ENCODE data around the gene TGFA.

The TGFA gene

DNA sequence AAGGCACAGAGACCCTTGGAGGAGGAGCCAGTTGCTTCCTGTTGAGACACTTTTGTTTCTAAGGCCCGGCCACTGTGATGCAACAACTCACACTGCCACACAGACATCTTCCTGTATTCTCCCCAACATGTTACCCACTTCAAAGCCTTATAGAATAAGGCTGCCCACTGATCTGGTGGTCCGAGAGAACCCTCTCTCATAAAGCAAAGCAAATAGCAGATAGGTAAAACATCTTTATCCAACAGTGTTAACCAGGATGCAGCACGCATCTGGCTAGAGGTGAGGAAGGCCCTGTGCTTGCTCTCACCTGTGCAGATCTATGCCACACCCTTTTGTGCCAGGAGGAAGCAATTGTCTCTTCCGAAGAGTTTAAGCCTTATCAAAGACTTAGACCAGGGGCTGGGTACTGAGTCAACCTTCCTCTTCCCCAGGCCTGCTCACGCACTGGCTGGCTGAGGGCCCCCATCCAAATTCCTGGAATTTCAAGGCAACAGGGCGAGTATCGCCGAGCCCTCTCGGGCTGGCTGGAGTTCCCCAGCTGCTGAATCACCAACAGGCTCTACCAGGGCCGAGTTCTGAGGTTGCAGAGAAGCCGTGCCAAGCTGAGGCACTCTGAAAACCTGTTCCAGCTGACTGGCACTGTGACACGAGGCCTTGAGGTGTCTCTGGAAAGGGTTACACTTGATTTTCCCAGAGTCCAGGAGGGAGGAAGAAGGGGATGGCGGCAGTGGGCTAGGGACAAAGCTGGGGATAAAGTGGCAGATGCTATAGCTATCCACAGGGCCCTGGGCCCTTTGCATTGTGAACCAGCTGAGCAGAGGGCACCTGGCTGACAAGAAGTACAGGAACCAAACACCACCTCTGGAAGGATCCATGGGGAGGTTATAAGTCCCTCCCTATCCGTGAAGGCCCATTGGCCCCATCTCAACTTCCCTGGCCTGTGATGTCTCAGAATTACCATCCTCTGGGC lies 29.3 kb downstream of the TGFA start:
- H3K36me3 ChIP-seq (ENCODE audit: insufficient read depth, low read length) = no peaks in the 10 kb centered on the region
- peaks cover 18% of the 10 kb centered on the region for H3K4me1 ChIP-seq (ENCODE audit: insufficient read depth, low read length)
- H3K9me3 ChIP-seq (ENCODE audit: control insufficient read depth, insufficient read depth, low read length) = no peaks in the 10 kb centered on the region
- H3K9ac ChIP-seq (ENCODE audit: low read depth, low read length) = no peak overlapping the region

DNA sequence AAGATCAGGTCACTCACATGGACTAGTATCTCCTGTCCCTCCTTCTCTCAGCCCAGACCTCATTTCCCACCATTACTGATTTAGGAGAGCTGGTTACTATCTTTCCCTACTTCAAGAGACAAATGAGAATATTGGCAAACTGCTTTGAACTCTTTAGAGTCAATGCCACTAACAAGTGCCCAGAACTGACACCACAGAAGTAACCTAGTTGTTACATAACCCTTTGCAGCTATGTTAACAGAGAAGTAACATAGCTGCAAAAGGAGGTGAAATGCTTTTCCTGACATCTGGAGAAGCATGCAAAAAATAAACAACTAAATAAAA lies 30.0 kb downstream of the TGFA start:
- no peaks in the 10 kb centered on the region for H3K36me3 ChIP-seq (ENCODE audit: insufficient read depth, low read length)
- H3K9ac ChIP-seq (ENCODE audit: low read depth, low read length) = no peak overlapping the region
- H3K4me1 ChIP-seq (ENCODE audit: insufficient read depth, low read length) = peaks cover 18% of the 10 kb centered on the region
- no peaks in the 10 kb centered on the region for H3K9me3 ChIP-seq (ENCODE audit: control insufficient read depth, insufficient read depth, low read length)

DNA sequence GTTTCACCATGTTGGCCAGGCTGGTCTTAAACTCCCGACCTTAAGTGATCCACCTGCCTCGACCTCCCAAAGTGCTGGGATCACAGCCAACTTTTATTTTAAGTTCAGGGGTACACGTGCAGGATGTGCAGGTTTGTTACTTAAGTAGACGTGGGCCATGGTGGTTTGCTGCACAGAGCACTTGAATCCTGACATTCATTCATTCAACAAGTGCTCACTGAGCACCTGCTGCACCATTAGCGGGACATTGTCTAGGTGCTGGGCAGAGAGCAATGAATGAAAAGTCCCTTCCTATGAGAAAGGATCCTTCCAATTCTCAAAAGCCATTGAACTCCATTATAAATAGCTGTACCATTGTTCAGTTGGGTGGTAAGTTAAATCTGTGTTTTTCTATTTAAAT lies 31.0 kb downstream of the TGFA start:
- Histone ChIP-seq H3K4me1 (ENCODE audit: insufficient read depth, low read length) (peaks cover 18% of the 10 kb centered on the region), H3K36me3 (ENCODE audit: insufficient read depth, low read length) (no peaks in the 10 kb centered on the region), H3K9ac (ENCODE audit: low read depth, low read length) (no peak overlapping the region), H3K9me3 (ENCODE audit: control insufficient read depth, insufficient read depth, low read length) (no peaks in the 10 kb centered on the region)

DNA sequence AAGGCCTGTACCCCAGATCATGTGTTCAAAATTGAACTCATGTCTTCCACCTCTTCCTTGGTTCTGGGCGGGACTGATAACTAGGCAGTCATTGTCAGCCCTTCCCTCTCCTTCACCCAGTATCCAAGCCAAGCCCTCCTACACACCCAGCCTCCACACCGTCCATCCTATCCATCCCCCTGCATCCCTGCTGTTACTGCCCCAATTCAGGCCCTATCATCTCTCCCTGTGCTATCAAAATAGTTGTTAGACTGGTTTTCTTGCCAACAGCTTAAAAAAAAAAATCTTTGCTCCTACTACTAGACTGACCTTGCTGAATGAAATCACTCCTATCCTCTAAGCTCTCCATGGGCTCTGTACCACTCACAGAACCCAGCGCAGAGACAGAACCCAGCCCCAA lies 32.8 kb downstream of the TGFA start:
- no peak overlapping the region for H3K9ac ChIP-seq (ENCODE audit: low read depth, low read length)
- no peaks in the 10 kb centered on the region for H3K36me3 ChIP-seq (ENCODE audit: insufficient read depth, low read length)
- H3K4me1 ChIP-seq (ENCODE audit: insufficient read depth, low read length) = peaks cover 18% of the 10 kb centered on the region
- H3K9me3 ChIP-seq (ENCODE audit: control insufficient read depth, insufficient read depth, low read length) = no peaks in the 10 kb centered on the region

DNA sequence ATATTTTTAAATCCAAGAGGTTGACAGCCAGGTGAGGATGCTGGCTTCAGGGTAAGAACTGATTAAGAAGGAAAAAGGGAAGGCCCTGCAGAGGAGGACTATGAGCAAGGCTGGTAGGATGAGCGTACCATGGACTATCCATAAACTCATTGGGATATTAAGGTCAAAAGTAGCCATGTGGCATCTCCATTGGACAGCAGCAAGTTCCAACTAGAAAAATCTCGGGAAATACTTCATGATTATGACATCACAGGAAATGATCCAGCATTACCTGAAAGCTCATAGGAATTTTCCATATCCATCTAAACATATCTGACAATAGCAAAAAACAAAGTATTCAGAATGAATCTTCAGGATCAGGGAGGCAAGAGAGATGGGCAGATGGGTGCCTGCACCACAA lies 34.2 kb downstream of the TGFA start:
- H3K36me3 ChIP-seq (ENCODE audit: insufficient read depth, low read length) = no peaks in the 10 kb centered on the region
- no peaks in the 10 kb centered on the region for H3K9me3 ChIP-seq (ENCODE audit: control insufficient read depth, insufficient read depth, low read length)
- H3K4me1 ChIP-seq (ENCODE audit: insufficient read depth, low read length) = peaks cover 13% of the 10 kb centered on the region
- no peak overlapping the region for H3K9ac ChIP-seq (ENCODE audit: low read depth, low read length)

DNA sequence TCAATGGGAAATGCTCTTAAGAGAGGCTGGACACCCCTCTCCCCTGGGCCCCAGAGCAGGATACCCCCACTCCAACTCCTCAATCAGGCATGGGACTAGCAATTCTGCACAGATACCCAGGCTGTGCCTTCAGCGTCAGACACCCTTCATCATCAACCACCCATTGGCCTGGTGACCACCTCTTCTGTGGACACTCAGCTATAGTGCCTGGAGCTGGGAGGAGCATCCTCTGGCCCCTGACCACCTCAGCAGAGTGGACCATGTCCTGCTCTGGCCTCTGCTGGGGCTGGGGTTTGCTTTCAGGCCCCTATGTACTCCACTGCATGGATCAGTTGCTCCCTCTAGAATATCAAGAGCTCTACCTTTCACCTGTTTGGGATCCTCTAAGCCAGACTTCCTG lies 35.1 kb downstream of the TGFA start:
- Histone ChIP-seq H3K4me1 (ENCODE audit: insufficient read depth, low read length) (peaks cover 5% of the 10 kb centered on the region), H3K9ac (ENCODE audit: low read depth, low read length) (no peak overlapping the region), H3K36me3 (ENCODE audit: insufficient read depth, low read length) (no peaks in the 10 kb centered on the region), H3K9me3 (ENCODE audit: control insufficient read depth, insufficient read depth, low read length) (no peaks in the 10 kb centered on the region)

DNA sequence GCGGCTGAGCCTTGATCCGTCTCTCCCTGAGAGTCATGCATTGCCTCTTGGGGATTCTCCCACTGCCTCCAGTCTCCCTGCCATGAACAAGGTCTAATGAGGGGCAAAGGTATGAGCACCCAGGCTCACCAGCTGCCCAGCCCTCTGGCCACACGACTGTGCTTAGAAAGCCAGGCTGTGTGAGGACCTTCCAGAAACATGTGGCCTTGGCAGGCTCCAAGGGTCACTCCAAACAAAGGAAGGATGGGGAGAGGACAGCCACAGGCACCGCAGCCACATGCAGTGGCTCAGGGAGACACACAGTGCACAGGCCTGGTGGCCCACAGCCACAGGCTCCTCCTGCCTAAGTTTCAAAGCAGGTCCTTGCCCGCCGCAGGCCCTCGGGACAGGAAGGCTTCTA lies 35.8 kb downstream of the TGFA start:
- no peaks in the 10 kb centered on the region for H3K9me3 ChIP-seq (ENCODE audit: control insufficient read depth, insufficient read depth, low read length)
- no peak overlapping the region for H3K9ac ChIP-seq (ENCODE audit: low read depth, low read length)
- no peaks in the 10 kb centered on the region for H3K4me1 ChIP-seq (ENCODE audit: insufficient read depth, low read length)
- no peaks in the 10 kb centered on the region for H3K36me3 ChIP-seq (ENCODE audit: insufficient read depth, low read length)

DNA sequence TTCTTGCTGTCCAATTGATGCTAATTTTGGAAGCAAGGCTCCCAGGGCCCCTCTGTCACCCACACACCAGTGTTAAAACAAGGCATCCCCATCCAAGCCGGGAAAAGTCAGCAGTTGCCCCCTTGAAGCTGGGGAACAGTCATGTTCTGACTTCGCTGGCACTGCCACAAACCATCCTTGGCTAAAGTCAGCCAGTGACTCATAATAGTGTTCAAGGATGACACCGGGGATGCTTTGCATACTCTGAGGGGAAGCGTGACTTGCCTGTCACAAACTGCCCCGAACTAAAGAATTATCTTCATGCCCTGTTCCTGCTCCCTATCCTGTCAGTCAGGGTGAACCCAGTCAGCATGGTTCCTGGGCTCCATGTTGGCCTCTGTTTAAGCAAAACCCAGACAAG lies 37.0 kb downstream of the TGFA start:
- H3K4me1 ChIP-seq (ENCODE audit: insufficient read depth, low read length) = no peaks in the 10 kb centered on the region
- no peaks in the 10 kb centered on the region for H3K9me3 ChIP-seq (ENCODE audit: control insufficient read depth, insufficient read depth, low read length)
- H3K9ac ChIP-seq (ENCODE audit: low read depth, low read length) = no peak overlapping the region
- H3K36me3 ChIP-seq (ENCODE audit: insufficient read depth, low read length) = no peaks in the 10 kb centered on the region

DNA sequence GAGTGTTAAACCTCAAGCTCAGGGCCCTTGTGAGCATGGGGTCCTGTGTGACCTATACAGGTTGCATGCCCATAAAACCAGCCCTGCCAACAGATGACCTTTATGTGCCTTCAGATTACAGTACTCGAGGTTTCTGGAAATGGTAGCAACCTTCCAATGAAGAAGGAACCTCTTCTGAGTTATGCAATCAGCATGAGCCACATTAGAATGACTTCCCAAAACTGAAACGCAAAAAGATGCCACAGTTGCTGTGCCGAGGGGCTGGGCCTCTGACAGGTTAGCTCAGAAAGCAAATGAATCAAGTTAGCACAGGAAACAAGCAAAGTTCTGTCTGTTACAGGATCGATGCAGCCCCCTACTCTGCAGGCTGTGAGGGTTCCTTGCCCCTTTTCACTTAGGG lies 37.7 kb downstream of the TGFA start:
- no peaks in the 10 kb centered on the region for H3K4me1 ChIP-seq (ENCODE audit: insufficient read depth, low read length)
- H3K36me3 ChIP-seq (ENCODE audit: insufficient read depth, low read length) = no peaks in the 10 kb centered on the region
- no peak overlapping the region for H3K9ac ChIP-seq (ENCODE audit: low read depth, low read length)
- H3K9me3 ChIP-seq (ENCODE audit: control insufficient read depth, insufficient read depth, low read length) = no peaks in the 10 kb centered on the region

DNA sequence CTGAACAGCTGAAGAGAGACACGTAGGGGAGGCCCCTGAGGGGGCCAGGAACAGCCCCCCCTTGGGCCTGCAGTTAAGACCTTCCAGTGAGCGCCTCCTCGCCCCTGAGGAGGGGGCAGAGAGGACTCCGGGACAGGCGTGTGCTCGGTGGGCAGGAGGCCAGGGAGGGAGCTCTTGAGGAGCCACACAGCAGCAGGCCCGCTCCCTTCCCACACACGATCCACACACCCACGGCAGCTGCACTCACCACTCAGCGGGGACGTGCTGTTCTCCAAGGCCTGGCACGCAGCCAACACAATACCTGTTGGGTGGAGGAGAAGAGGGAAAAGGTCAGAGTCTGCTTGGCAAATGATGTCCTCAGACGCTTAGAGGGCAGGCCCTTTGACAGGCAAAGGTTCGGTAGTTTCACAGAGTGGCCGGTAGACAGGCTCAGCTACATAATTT lies 39.0 kb downstream of the TGFA start:
- Histone ChIP-seq H3K9me3 (ENCODE audit: control insufficient read depth, insufficient read depth, low read length) (no peaks in the 10 kb centered on the region), H3K4me1 (ENCODE audit: insufficient read depth, low read length) (no peaks in the 10 kb centered on the region), H3K36me3 (ENCODE audit: insufficient read depth, low read length) (no peaks in the 10 kb centered on the region), H3K9ac (ENCODE audit: low read depth, low read length) (no peak overlapping the region)

DNA sequence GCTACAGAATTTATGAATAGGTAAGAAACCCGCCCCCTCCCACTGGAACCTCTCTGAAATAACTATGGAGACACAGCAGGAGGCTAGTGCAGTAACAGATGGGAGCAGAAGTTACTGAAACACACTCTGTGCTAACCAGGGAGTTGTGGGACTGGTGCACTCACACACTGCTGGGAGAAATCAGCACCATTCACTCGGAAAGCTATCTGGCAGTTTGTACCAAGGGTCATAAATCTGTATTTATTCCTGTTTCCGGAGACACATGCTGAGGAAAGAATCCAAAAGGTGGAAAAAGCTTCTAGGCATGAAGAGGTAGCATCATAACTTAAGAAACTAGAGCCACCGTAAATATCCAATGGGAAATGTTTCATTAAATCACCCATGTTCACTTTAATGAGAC lies 39.9 kb downstream of the TGFA start:
- H3K36me3 ChIP-seq (ENCODE audit: insufficient read depth, low read length) = no peaks in the 10 kb centered on the region
- H3K4me1 ChIP-seq (ENCODE audit: insufficient read depth, low read length) = 0 out of 2 replicates have a peak, but pooled peaks cover 7% of the 10 kb centered on the region
- no peaks in the 10 kb centered on the region for H3K9me3 ChIP-seq (ENCODE audit: control insufficient read depth, insufficient read depth, low read length)
- H3K9ac ChIP-seq (ENCODE audit: low read depth, low read length) = no peak overlapping the region

DNA sequence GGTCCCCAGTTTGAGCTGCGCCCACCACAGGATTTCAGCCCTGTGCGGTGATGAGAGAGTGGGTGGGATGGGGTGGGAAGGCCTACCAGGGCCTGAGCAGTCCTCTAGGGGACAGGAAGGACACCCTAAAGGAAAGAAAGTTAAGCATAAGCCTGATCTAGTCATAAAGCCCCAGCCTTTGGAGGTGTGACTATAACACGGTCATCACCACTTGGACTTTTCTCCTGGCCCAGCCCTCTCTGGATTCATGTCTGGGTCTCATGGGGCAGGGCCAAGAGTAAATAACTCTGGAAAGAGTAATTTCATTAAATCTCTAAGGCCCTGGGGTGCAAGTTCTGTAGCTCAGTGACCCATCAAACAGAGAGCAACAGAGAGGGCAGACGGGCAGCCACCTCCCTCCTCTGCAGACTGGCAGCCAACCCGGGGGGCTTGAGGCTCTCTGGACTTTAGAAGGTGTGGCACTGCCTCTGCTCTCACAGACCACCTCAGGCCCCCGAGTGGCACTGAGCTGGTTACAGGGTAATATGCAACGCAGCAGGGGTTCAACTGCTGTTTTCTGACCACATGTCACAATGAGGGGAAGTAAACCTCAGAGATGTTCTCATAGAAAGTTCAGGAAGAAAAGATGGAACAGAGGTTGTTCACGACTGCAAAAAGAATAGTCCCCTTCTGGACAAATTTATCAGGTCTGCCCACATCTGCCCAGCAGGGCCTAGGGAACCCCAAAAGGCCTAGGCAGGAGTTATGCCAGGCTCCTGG lies 41.5 kb downstream of the TGFA start:
- no peaks in the 10 kb centered on the region for H3K9me3 ChIP-seq (ENCODE audit: control insufficient read depth, insufficient read depth, low read length)
- 0 out of 2 replicates have a peak, but pooled peaks cover 7% of the 10 kb centered on the region for H3K4me1 ChIP-seq (ENCODE audit: insufficient read depth, low read length)
- H3K36me3 ChIP-seq (ENCODE audit: insufficient read depth, low read length) = no peaks in the 10 kb centered on the region
- H3K9ac ChIP-seq (ENCODE audit: low read depth, low read length) = no peak overlapping the region

DNA sequence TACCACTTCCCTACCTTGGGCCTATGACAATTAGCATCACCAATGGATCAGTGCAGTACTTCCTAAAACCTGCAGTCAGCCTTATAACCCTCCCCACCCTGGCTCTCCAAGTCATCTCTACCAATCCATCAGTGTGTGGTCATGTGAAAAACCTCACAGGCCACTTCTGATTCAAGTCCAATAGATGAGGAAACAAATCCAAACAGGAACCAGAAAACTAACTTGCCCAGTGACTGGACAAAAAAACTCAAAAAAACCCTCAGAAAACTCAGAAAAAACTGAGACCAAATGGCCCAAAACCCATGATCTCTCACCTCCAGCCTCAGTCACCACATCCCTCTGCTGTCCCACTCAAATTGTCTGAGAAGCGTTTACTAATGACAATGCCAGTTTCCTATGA lies 43.3 kb downstream of the TGFA start:
- Histone ChIP-seq H3K4me1 (ENCODE audit: insufficient read depth, low read length) (peaks cover 14% of the 10 kb centered on the region; the same call in 1 of the 2 replicates), H3K36me3 (ENCODE audit: insufficient read depth, low read length) (no peaks in the 10 kb centered on the region), H3K9me3 (ENCODE audit: control insufficient read depth, insufficient read depth, low read length) (no peaks in the 10 kb centered on the region), H3K9ac (ENCODE audit: low read depth, low read length) (no peak overlapping the region)

DNA sequence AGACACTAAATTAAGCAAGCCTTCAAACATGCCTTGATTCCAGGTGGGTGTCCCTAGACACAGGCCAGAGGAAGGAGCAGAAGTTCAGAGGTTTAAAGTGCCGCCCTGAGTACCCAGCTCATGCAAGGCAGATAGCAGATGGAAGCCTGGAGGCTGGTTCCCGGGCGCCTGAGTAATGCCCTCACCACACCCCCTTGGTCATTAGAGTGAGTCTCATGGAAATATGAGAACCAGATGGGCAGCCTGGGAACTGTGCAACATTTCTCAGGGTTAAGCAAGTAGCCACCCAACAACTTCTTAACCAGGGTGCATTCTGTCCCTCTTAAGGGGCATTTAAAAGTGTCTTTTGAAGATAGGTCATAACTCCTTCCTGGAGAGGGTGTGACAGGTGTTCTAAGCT lies 44.1 kb downstream of the TGFA start:
- Histone ChIP-seq H3K36me3 (ENCODE audit: insufficient read depth, low read length) (no peaks in the 10 kb centered on the region), H3K4me1 (ENCODE audit: insufficient read depth, low read length) (peaks cover 14% of the 10 kb centered on the region; the same call in 1 of the 2 replicates), H3K9me3 (ENCODE audit: control insufficient read depth, insufficient read depth, low read length) (no peaks in the 10 kb centered on the region), H3K9ac (ENCODE audit: low read depth, low read length) (no peak overlapping the region)
